Epidermal melanocyte (primary cell): Measurements from ENCODE around the gene WFDC10A.
"Not testable (repeated sequence)": the region's sequence is repeated elsewhere in the genome, so short reads cannot be mapped to it uniquely, and the experiment has no call there.

Experiments used
- DNase-seq: peaks from one replicate; pipeline ENCODE4 v3.0.0; 2011; ENCODE audit warnings: low spot score; ENCODE audit not compliant: insufficient read length

Gene WFDC10A

DNA sequence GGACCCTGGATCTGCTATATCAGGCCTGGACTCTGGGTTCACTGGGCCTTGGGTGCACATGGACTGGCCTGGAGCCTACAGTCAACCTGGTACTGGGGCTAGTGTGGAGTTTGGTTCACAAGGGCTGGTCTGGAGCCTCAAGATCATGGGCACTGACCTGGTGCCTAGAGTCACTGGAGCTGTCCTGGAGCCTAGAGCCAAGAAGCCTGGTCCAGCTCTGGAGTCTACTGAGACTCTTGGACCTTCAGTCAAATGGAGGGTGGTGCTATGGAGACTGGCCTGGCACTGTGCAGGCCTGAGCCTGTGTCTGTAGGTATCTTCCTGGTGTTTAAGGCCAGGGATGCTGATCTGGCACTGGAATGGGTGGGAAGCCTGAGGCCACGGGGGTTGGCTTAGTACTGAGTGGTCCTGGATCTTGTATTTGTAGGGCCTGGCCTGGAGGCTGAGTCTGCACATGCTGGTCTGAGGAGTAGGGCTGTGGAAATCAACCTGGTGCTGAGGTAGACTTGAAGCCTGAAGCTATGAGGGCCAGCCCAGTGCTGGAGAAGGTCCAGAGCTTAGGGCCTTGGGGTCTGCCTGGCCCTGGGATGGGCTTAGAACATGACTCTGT is 18.0 kb downstream of the WFDC10A start:
- DNase-seq: no peak

DNA sequence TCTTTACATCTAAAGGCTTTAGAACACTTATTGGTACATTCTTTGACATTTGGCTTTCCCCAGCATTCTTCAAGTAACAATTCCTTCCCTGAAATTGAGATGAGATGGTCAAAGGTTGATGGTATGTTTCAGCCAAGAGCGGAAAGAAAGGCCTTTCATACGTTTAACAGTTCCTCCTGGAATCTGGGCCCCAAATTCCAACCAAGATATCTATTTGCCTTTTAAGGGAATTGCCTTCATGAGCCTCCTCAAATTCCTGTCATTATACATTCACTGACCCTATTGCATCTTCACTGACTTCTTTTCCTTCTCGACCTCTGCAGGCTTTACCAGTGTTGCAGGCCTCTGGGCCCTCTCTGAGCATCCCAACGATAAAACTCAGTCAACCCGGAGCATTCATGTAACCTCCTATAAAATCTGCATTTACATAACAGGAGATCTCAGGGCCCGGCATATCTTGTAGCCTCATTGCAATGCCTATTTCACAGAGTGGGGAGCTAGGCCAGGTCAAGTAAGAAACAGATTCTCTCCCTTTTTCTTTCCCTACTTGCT is 19.8 kb downstream of the WFDC10A start:
- no peak for DNase-seq

DNA sequence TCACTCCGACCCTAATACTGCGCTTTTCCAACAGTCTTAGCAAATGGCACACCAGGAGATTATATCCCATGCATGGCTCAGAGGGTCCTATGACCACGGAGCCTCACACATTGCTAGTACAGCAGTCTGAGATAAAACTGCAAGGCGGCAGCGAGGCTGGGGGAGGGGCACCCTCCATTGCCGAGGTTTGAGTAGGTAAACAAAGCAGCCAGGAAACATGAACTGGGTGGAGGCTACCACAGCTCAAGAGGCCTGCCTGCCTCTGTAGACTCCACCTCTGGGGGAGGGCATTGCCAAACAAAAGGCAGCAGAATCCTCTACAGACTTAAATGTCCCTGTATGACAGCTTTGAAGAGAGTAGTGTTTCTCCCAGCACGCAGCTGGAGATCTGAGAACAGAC is 22.2 kb downstream of the WFDC10A start:
- DNase-seq: not testable (repeated sequence)

GRCh38 chr20:45657038-45657437 is 27.5 kb downstream of the WFDC10A start:
- DNase-seq: not testable (repeated sequence)

GRCh38 chr20:45670139-45670538 is 40.6 kb downstream of the WFDC10A start, which contains the start of gene WFDC11:
TSS of gene WFDC11 (minus strand) at chr20:45670239. CDS start at chr20:45650600, 19,639 bp downstream.
- DNase-seq: no peak

- no peak for DNase-seq
Observed at GRCh38 chr20:45672765-45673164, 43.2 kb downstream of the WFDC10A start.

DNA sequence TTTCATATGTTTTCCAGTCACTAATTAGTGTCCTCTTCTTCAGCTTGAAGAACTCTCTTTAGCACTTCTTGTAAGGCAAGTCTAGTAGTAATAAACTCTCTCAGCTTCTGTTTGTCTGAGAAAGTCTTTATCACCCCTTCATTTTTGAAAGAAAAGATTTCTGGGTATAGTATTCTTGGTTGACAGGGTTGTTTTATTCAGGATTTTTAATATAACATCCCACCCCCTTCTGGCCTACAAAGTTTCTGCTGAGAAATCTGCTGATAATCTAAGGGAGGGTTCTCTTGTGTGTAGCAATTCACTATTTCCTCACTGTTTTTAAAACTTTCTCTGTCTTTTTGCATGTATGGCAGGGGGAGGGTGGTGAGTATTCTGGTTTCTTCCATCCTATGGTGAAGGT is 50.1 kb downstream of the WFDC10A start:
- DNase-seq: no peak
